Mammary epithelial cell (primary cell): Measurements from ENCODE around the gene NEUROG1.

Experiments
- CTCF ChIP-seq, 2 donors: IDR thresholded peaks in 1 of 2; conservative IDR thresholded peaks in 1 of 2; 2 replicates each; pipeline ENCODE4 v1.5.1; 2011 to 2012; ENCODE audit warnings: inconsistent platforms in 2 of 2, low read length in 2 of 2, mild to moderate bottlenecking in 2 of 2, control low read depth in 1 of 2, low read depth in 1 of 2; ENCODE audit not compliant: insufficient read depth in 1 of 2; ENCODE audit errors: extremely low read depth in 1 of 2
- EZH2 ChIP-seq: IDR thresholded peaks from 2 replicates; pipeline ENCODE4 v1.6.1; 2012; ENCODE audit warnings: low read length, inconsistent platforms, borderline replicate concordance

GRCh38 chr5:135561266-135561665, 25.5 kb upstream of the NEUROG1 start:
- no peak for TF ChIP-seq CTCF (conservative IDR thresholded peaks at IDR 0.05 in 1 of 2, IDR thresholded peaks at IDR 0.05 in 1 of 2; ENCODE audit: extremely low read depth in 1 of 2, insufficient read depth in 1 of 2, low read depth in 1 of 2, low read length in 2 of 2)
- TF ChIP-seq EZH2: no peak
